GM13977 (cell line): ENCODE measurements around the gene PML.

Experiments used
- DNase-seq: peaks from one replicate; pipeline ENCODE4 v3.0.0; 2012; ENCODE audit warnings: low spot score
- CTCF ChIP-seq: IDR thresholded peaks from 2 replicates; pipeline ENCODE4 v1.5.1; 2012; ENCODE audit warnings: mild to moderate bottlenecking, control low read depth; ENCODE audit not compliant: insufficient read depth; ENCODE audit errors: extremely low read depth, missing control alignments
- in situ Hi-C: fragments of 300-500 bp; cut with MboI; formaldehyde crosslinking; loops from one replicate; pipeline ENCODE4 v1.12.0; 2022; ENCODE audit warnings: low sequenced_read_pairs, low pct_unique_long_range_greater_than_20kb, mixed read lengths, inconsistent platforms; ENCODE audit not compliant: unreplicated experiment

Gene PML

GRCh38 chr15:73978896-73979295 lies 15.6 kb upstream of the PML start:
- DNase-seq: no peak
- no peak for TF ChIP-seq CTCF
- in situ Hi-C loops: no loop called here

GRCh38 chr15:73979636-73980035 lies 14.9 kb upstream of the PML start:
- in situ Hi-C loops: no loop called here
- no peak for DNase-seq

GRCh38 chr15:73981761-73982221 lies 12.7 kb upstream of the PML start:
- no peak for DNase-seq
- in situ Hi-C loops: no loop called here
- no peak for TF ChIP-seq CTCF

More at GRCh38 chr15:73979636-73980035, 14.9 kb upstream of the PML start:
- TF ChIP-seq CTCF: no peak

GRCh38 chr15:73982222-73982962 lies 12.1 kb upstream of the PML start:
- in situ Hi-C loops: no loop called here
- DNase-seq: no peak
- TF ChIP-seq CTCF: no peak

GRCh38 chr15:73983211-73983727 lies 11.2 kb upstream of the PML start:
- no peak for DNase-seq
- TF ChIP-seq CTCF: no peak
- in situ Hi-C loops: no loop called here

GRCh38 chr15:73983773-73984172 lies 10.7 kb upstream of the PML start:
- in situ Hi-C loops: no loop called here
- no peak for DNase-seq
- no peak for TF ChIP-seq CTCF
